GM21825 (cell line): ENCODE data around the gene CFAP92.

ENCODE experiments used
- ATAC-seq: cut with Tn5 transposase; IDR thresholded peaks from one replicate; pipeline ENCODE4 v1.9.1; 2021; ENCODE audit warnings: mild to moderate bottlenecking, moderate library complexity; ENCODE audit not compliant: unreplicated experiment

Gene CFAP92

GRCh38 chr3:128988286-128988685 lies 5.6 kb downstream of the CFAP92 start:
- no peak for ATAC-seq

DNA sequence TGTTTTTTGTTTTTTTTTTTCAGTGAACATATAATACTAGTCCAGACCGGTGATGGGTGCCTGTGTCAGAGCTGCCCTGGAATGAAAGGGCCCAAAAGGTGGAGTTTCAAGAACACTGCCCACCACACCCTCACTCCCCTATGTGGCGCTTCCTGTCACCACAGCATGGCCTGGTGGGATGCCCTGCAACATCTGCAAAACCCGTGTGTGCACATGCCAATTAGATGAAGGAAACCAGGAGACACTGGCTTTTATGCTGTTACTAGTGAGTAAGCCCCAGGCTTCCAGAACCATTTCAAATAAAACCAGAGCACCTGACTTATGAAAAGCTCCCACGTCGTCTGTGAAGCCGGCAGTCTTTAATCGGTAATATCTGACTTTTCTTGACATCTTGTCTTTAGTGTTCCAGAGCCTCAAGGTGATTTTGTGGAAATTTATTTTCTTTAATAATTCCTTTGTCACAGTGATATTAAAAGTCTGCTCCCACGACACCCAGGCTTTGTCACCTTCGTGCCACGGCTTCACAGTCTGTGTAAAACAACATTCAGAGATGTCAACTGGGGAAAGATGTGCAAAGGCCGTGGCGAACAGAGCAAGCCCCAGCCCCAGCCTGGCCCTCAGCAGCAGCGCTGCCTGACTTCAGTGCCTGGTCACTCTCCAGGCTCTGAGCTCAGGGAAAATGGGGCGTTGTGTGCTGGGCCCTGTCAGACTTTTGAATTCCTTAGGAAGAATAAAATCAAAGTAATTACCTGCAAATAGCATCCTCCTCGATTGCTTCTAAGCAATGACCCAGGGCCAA lies 6.4 kb downstream of the CFAP92 start:
- ATAC-seq: no peak

GRCh38 chr3:128984596-128984995 lies 9.3 kb downstream of the CFAP92 start:
- no peak for ATAC-seq

GRCh38 chr3:128983293-128984069 lies 10.4 kb downstream of the CFAP92 start:
- no peak for ATAC-seq

DNA sequence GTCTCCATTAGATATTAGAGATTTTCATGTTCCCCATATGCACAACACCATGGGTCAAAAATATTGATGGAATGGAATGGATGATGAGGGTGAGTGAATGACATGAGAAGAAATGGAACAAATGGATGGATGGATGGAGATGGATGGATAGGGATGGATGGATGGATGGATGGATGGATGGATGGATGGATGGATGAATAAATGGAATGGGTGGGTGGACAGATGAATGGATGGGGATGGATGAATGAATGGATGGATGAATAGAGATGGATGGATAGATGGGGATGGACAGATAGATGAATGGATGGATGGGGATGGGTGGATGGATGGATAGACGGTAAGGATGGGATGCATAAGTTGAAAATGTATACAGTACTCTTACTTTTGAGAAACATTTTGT lies 18.6 kb downstream of the CFAP92 start:
- ATAC-seq: no peak

DNA sequence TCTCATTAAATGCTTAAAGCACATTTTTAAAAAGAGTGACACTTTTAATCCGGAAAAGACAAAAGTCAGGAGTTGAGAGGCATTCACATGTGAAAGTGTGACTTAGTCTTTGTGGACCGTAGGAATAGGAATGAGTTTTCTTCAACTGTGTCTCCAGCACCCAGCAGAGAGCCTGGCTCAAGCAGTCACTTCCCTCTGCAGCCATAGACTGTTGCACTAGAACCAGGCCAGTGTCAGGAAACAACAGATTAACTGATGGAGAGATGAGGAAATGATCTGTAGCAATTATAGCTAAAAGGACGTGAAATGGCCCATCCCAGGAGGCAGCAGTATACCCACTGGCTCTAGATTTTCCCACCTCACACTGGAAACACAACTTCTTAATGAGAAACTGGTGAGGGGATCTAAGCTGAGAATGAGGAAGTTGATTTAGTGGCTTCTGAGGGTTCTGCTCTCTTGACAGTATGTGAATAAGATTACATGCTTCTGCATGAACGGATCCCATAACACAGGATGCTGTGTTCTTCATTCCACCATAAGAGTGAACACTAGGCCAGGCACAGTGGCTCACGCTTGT lies 19.8 kb downstream of the CFAP92 start:
- ATAC-seq: no peak

GRCh38 chr3:128971421-128972100 lies 22.3 kb downstream of the CFAP92 start:
- ATAC-seq: no peak

DNA sequence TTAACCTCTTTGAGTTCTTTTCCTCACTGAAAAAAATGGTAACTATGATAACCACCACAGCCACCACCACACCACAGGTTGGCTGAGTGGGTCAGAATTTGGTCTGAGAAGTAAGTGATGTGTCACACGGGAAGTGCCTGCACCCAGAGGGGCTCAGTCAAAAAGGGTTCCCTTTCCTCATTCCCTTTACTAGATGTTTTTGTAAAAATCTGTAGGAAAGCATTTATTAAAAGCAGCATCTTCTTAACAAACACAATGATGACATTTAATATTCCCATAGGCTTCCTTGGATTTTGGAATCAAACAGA lies 23.2 kb downstream of the CFAP92 start:
- no peak for ATAC-seq

DNA sequence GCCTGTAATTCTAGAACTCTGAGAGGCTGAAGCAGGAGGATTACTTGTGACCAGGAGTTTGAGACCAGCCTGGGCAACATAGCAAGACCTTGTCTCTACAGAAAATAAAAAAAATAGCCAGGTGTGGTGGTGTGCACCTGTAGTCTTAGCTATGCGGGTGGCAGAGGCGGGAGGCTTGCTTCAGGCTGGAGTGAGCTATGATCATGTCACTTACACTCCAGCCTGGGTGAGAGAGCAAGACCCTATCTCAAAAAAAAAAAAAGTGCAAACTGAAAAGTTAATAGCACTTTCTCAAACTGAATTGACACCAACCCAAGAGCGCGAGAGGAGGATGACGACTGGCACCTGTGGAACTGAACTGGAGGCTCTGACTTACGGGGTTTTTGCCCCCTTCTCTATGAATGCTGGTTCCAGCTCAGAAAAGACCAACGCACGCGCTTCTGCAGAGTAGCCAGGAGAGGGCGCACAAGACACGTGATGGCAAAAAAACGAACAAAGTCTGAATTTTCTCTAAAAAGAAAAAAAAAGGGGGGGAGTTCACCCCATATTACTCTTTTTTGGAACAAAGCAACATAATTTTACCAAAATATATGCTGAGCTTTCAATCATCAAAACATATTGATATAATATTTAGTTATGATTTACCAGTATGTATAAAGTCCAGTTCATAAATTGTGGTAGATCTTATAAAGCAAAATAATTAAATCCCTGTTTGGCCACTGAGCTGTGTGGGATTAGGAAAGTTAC lies 23.7 kb downstream of the CFAP92 start:
- no peak for ATAC-seq

GRCh38 chr3:128967748-128968355 lies 26.0 kb downstream of the CFAP92 start:
- ATAC-seq: no peak

DNA sequence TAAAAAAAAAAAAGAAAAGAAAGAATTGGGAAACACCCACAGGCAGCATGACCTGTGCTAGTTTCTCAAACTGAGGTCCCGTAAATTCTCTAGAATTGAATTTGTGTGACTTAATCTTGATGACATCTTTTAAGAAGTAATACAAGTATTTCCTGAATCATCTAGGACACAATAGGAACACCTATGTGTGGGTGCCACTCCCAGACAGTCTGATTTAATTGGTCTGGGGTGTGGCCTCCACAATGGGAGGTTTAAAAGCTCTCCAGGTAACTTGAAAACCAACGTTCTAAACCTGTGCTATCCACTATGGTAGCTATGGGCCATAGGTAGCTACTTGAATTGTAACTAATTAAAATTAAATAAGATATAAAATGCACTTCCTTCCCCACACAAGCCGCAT lies 28.1 kb downstream of the CFAP92 start:
- no peak for ATAC-seq

GRCh38 chr3:128965280-128965679 lies 28.6 kb downstream of the CFAP92 start:
- no peak for ATAC-seq

- no peak for ATAC-seq
These were observed 37.4 kb downstream of the CFAP92 start for GRCh38 chr3:128956440-128956839.

- ATAC-seq: no peak
These were observed 43.5 kb downstream of the CFAP92 start for GRCh38 chr3:128950223-128950938.

GRCh38 chr3:128949158-128949557 lies 44.7 kb downstream of the CFAP92 start:
- ATAC-seq: no peak

GRCh38 chr3:128946411-128946810 lies 47.5 kb downstream of the CFAP92 start:
- no peak for ATAC-seq

GRCh38 chr3:128945878-128946175 lies 48.0 kb downstream of the CFAP92 start:
- ATAC-seq: no peak

- ATAC-seq: no peak
These were observed 48.6 kb downstream of the CFAP92 start for GRCh38 chr3:128945041-128945877.
